GM23248 (cell line): ENCODE results near the gene CNTROB.

Experiments used
- EZH2 ChIP-seq: fragments of 200-600 bp; sonication (generic); IDR thresholded peaks from 2 replicates; pipeline ENCODE4 v1.6.1; 2018; ENCODE audit warnings: antibody characterized with exemption, mild to moderate bottlenecking; ENCODE audit not compliant: insufficient read depth, poor library complexity, severe bottlenecking
- EZH2phosphoT487 ChIP-seq: fragments of 200-600 bp; sonication (generic); IDR thresholded peaks from 2 replicates; pipeline ENCODE4 v1.6.1; 2018; ENCODE audit warnings: antibody characterized with exemption, moderate library complexity, mild to moderate bottlenecking, low read depth; ENCODE audit not compliant: insufficient read depth

- no peak for TF ChIP-seq EZH2
- TF ChIP-seq EZH2phosphoT487, result no peak
Observed at GRCh38 chr17:7884581-7885366, 47.2 kb upstream of the CNTROB start.
